HT-29 (cell line): ENCODE measurements around the gene EXOC6B. TPM values are rescaled to one million over a fixed set of nuclear protein-coding genes. Genes with fewer than 3 reads are reported as not detected.

ENCODE experiments used
- DNase-seq: peaks from one replicate; pipeline ENCODE4 v3.0.0-alpha.2; 2015; ENCODE audit warnings: low spot score
- total RNA-seq: library from RNA; depleted of rRNA; stranded (reverse); fragments of >200 nt; shearing (Covaris generic); gene quantifications from 2 replicates; pipeline ENCODE4 v1.2.3, GENCODE V29; 2014

EXOC6B gene
- total RNA-seq, 1 experiment from 2014 or later, result 6.3 TPM

DNA sequence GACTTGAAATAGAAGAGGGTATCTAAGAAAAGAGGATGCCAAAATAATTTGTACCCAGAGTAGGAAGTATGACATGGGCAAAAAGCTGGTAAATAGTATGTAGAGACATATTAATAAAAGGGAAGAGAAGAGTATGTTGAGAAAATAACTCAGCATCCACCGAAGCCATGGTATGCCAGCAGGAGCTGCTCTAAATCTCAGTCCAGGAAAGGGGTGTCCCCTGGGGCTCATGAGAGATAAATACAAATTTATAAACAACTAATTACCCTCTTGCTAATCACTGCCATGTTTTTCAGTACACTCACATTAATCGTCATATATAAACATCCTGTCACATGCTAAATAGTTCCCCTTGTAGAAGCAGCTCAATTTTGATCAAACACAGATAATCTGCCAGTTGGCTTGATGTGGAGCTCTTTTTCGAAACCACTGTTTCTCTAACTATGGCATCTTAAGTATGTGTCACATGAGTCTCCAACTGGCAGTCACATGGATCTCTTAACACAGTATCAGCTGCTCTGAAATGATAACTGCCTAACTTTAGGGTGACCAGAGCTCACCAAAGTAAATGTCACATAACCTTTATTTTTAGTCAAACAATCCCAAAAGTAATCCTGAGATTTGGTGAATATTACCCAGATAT lies 31.9 kb downstream of the EXOC6B start:
- DNase-seq, result no peak

DNA sequence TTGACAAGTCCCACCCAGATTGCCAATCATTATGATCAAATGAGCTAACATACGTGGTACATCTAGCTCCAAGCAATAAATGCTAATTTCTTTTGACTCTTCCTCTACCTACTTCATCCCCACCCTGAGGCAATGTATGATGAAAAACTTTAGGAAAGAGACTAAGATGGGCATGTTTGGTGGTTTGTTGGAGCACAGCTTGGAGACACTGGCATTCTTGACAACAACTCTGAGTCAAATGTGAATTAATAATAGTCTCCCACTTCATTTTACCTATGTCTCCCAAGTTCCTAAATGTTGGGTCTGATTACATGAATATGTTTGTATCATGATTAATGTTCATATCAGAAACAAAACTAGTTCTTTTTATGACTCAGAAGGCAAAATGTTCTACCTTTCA lies 36.6 kb downstream of the EXOC6B start:
- DNase-seq, result no peak

- DNase-seq, result no peak
Observed at GRCh38 chr2:72788756-72789155, 37.1 kb downstream of the EXOC6B start.

- DNase-seq, result no peak
Observed at GRCh38 chr2:72785517-72785916, 40.3 kb downstream of the EXOC6B start.

- DNase-seq, result no peak
Observed at GRCh38 chr2:72782520-72782919, 43.3 kb downstream of the EXOC6B start.

DNA sequence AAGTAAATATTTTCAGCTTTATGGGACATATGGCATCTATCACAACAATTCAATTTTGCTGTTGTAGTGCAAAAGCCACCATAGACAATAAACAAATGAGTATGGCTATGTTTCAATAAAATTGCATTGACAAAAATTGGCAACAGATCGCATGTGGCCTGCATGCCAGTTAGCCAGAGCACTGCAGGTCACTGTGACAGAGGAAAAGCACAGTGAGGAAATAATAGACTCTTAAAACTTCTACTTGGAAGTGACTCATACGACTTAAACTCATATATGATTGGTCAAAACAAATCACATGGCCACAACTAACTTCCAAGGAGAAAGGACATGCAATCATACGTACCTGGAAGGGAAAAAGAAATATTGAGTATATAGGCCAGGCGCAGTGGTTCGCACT lies 44.4 kb downstream of the EXOC6B start:
- DNase-seq, result no peak

DNA sequence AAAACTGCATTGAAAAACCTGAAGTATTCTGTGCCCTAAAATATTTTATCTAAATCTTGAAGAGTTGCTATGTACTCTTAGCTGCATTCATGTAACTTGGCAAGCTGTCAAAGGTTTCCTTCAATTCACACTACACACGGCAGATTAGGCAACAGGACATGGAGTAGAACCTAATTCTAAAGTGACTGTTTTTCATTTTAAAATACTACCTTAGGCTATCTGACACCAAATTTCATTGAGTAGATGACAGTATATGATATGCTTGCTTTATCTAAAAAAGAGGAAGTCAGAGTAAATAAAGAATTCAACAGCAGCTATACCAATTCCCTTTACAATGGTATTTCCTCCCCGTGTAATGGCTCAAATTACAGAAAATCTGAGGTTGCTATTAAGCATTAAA lies 45.4 kb downstream of the EXOC6B start:
- no peak for DNase-seq

GRCh38 chr2:72779495-72779894 lies 46.3 kb downstream of the EXOC6B start:
- no peak for DNase-seq

GRCh38 chr2:72778410-72778809 lies 47.4 kb downstream of the EXOC6B start:
- DNase-seq, result no peak

DNA sequence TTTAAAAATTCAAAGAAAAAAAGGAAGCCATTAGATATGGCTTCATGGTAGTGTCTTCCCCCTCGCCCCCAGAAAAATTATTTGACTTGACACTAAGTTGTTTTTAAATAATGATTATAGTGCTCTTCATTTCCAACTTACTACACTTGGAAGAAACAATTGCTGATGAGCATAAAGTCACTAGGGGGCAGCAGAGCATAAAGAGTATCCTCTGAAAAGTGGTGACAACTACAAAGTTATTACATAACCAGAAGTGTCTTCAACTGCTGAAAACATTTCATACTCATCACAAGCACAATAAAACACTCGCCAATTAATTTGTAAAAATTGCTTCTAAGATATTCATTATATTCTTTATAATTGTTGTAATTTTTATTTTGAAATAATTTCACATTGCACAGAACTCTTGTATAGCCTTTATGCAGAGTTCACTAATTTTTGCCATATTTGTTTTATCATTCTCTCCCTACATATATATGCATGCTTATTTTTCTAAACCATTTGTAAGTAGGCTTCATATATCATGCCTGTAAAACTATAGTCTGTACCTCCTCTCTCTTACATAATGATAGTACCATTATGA lies 54.9 kb downstream of the EXOC6B start:
- peak; percentile 87 for DNase-seq

GRCh38 chr2:72765997-72766609 lies 59.7 kb downstream of the EXOC6B start:
- DNase-seq, result no peak

GRCh38 chr2:72762276-72762675 lies 63.6 kb downstream of the EXOC6B start:
- no peak for DNase-seq

DNA sequence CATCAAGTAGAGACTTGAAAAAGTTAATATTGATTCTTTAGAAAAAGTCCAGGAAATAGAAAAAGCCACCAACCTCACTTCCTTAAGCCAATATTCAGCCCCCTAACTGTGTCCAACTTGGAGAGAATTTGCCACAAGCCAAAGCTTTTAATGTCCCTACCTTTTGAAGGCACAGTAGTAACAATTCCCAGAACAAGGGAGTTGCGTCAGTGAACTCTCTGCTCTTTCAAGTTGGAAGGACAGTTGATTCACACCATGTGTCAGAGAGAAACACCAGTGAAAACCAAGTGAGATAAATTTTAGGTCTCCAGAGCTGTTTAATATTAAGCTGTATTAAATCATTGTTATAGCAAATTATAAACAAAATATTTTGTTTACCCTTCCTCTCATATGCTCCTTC lies 66.1 kb downstream of the EXOC6B start:
- no peak for DNase-seq

DNA sequence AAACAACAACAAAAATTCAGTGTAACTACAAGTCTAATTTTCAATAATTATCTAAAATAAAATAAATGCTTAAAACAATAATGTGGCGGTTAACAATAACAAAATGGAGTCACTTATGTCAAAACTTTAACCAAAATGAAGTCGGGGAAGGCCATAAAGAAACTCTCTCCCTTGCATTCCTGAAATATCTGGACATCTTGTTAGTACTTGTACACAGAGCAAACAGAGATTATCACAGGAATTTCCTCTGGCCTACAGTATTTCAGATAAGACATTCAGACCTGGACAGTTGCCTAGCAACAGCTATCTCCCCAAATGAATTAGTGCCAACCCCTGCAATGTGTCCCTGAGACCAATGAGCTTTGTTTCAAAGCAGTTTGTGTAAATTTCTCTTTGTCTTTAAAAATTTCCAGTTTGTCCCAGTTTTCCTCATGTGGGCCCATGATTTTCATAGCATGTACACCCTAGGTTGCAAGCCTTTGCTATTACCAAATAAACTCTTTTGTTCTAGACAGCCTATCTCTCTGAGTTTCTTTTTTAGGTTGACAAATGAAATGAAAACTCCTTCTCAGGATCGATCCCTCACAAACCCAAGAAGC lies 68.6 kb downstream of the EXOC6B start:
- DNase-seq, result peak; percentile 39

DNA sequence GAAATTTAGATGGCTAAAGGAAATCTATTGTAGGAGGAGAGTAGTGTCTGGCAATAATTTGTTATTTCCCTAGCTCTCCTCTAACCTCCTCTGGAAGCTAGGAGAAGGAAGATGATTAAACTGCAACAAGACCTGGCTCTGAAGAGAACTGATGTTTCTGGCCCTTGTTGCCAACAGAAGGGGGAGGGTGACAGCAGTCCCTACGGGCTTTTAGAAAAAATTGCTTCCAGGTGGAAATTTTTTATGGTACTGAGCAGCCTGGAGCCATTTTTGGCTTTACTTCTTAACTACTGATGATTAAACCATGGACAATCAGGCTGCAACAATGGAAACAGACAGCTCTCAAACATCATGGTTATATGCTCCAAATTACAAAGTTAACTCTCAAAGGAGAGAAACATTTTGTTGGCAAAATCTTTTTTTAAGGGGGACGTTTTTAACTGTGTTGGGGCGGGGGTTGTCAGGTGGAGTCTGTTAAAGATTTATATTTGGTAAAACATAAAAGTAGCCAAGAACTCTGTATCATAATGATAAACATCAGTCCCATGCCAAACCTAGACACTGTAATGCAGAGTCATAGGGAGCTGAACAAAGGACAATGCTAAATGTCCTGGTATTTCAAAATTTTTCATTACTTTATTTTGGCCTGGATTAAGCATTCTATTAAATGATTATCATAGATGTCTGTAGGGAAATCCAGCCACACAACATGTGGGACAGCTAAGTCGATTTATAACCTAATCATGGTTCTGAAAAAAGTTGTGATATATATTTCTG lies 70.0 kb downstream of the EXOC6B start:
- DNase-seq, result no peak

DNA sequence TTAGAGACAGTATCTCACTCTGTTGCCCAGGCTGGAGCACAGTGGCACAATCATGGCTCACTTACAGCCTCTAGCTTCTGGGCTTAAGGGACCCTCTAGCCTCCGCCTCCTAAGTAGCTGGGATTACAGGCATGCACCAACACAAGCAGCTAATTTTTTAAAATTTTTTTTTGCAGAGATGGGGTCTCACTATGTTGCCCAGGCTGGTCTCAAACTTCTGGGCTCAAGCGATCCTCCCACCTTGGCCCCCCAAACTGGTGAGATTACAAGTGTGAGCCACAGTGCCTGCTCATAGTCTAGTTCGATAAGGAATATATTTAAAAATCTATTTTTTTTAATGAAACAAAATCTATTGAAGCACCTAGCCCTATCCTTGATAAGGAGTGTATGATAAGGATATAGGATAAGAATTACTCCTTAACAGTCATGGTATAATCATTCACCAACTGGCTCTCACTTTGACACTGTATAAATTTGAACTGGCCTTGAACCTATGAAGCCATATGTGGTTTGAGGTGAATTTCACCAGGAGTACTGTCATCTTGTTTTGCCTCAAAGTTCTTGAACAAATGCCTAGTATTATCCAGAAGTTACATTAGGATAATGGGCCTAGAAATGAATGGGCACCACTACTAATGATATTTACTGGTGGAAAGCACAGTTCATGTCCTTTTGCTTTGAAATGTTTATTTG lies 71.1 kb downstream of the EXOC6B start:
- DNase-seq, result no peak

DNA sequence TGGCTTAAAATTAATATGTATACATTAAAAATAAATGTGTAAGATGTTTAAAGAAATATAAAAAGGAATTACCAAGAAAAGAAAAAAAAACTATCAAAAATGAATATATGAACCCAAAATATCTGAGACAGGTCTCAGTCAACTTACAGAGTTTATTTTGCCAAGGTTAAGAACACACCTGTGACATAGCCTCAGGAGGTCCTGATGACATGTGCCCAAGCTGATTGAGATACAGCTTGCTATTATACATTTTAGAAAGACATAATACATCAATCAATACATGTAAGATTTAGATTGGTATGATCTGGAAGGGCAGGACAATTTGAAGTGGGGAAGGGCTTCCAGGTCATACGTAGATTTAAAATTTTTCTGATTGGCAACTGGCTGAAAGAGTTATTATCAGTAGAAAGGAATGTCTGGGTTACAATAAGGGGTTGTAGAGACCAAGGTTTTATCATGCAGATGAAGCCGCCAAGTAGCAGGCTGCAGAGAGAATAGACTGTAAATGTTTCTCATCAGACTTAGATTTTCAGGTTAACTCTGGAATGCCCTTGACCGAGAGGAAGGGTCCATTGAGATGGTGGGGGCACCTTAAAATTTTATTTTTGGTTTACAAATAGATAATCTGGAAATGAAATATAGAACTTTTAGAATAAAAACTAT lies 74.7 kb downstream of the EXOC6B start:
- DNase-seq, result no peak

DNA sequence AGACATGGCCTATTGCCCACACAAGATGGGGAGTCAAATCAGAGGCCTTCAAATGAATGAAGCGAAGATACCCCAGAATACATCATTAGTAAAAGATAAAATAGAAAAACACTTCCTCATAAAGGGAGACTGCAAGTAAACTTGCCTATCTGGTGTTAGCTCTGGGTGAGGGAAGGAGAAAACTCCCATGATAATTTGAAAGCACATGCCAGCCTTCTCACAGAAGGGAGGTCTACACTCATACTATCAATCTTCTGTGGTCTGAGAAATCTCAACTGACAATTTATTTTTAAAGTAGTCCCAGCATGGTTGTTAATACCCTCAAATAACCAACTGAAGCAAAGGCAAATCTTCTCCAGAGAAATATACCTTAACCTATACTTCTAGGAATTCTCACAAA lies 75.4 kb downstream of the EXOC6B start:
- no peak for DNase-seq

DNA sequence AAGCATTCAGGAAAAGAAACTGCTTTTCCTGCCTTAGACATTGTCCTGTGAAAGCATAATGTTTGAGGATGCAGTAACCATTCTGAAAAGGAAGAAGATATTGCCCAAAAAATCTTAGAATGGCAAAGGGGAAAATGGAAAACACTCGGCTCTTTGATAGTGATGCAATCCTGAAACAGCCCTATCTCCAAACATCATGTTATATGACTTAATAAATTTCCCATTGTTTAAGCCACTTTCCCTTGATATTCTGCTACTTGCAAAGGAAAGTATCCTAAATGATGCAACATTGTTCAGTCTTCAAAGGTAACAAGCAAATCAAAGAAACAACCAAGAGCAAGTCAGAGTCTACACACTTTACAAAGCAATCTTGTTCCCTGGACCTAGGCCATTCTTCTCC lies 78.5 kb downstream of the EXOC6B start:
- no peak for DNase-seq

DNA sequence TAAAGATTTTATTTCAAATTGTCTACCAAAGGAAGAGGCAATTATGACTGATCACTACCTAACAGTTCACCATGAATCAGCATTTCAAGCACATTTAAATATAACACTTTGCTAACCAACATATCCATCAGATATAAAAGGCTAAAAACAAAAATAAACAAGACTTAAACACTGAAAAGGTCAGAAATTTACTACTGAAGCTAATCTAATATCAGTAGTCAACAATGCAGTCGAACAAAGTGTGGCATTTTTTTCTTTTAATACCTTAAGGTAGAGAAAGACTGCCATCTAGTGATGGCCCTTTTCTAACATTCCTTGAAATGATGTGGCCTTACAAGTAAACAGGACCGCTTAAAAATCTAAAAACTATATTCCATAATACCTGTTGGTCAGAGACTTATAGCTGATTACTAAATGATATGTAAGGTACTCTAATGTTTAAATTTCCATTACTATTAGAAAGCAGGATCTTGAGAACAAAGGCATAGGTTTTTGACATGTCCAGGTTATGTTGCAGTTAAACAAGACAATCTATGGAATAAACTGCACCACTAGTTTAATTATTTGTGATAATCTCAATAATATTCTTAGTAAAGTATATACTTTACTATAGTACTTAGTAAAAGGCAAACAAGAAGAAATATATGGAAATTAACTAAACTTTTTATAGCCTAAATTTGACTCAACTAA lies 80.0 kb downstream of the EXOC6B start:
- peak; percentile 80 for DNase-seq
